ENCODE data around the gene WNT11. TPM values are rescaled to one million over a fixed set of nuclear protein-coding genes. Genes with fewer than 3 reads are reported as not detected.

WNT11 gene
- total RNA-seq, 1 experiment from 2014 or later: not detected

DNA sequence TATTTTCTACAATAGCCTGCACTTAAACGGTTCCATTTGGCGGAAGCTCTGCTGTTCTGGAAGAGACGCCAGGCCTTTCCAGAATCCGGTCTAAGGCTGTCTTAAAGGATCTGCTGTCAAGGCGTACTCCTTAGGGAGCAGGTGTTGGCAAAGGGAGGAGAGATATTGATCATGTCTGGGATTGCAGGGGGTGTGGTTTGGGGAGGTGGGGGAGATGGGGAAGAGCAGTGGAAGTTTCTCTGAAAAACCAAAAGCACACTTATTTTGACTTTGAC, 22.5 kb upstream of the WNT11 start:
- Histone ChIP-seq H3K4me2 (no peak overlapping the region), H2AFZ (no peak overlapping the region), H3K27ac (no peak overlapping the region), H3F3A (ENCODE audit: insufficient read depth, low read depth) (peaks cover 6% of the 10 kb centered on the region; the same call in 1 of the 2 replicates), H3K9me3 (ENCODE audit: insufficient read depth, low read depth) (no peaks in the 10 kb centered on the region), H4K20me1 (ENCODE audit: insufficient read depth) (no peaks in the 10 kb centered on the region), H3K9me2 (ENCODE audit: insufficient read depth) (no peaks in the 10 kb centered on the region), H3K4me3 (no peak overlapping the region), H3K36me3 (ENCODE audit: low read depth) (no peaks in the 10 kb centered on the region), H3K4me1 (replicated peaks; ENCODE audit: insufficient read depth) (peaks cover 5% of the 10 kb centered on the region; the same call in 1 of the 2 replicates), H3K27me3 (ENCODE audit: insufficient read depth, low read depth) (no peaks in the 10 kb centered on the region), H3K79me2 (ENCODE audit: low read depth) (no peaks in the 10 kb centered on the region)
- ChIA-PET POLR2A (ENCODE audit: unreplicated experiment) (no interaction called here), CTCF (no interaction called here)
- TF ChIP-seq, protein P1, sequence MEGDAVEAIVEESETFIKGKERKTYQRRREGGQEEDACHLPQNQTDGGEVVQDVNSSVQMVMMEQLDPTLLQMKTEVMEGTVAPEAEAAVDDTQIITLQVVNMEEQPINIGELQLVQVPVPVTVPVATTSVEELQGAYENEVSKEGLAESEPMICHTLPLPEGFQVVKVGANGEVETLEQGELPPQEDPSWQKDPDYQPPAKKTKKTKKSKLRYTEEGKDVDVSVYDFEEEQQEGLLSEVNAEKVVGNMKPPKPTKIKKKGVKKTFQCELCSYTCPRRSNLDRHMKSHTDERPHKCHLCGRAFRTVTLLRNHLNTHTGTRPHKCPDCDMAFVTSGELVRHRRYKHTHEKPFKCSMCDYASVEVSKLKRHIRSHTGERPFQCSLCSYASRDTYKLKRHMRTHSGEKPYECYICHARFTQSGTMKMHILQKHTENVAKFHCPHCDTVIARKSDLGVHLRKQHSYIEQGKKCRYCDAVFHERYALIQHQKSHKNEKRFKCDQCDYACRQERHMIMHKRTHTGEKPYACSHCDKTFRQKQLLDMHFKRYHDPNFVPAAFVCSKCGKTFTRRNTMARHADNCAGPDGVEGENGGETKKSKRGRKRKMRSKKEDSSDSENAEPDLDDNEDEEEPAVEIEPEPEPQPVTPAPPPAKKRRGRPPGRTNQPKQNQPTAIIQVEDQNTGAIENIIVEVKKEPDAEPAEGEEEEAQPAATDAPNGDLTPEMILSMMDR (conservative IDR thresholded peaks at IDR 0.05): no peak
- no peak for TF ChIP-seq EZH2 (IDR thresholded peaks at IDR 0.05; ENCODE audit: low read depth)
- intact Hi-C loops (cut with micrococcal nuclease; ENCODE audit: unreplicated experiment): no loop called here
- BruUV-seq (replicated peaks): no TSS peak
- DNase-seq: no peak

GRCh38 chr11:76228071-76228874, 22.0 kb upstream of the WNT11 start:
- H3K79me2 ChIP-seq (ENCODE audit: low read depth): no peaks in the 10 kb centered on the region
- H3K4me2 ChIP-seq: no peak overlapping the region
- intact Hi-C loops (cut with micrococcal nuclease; ENCODE audit: unreplicated experiment): no loop called here
- BruUV-seq (replicated peaks): no TSS peak
- H2AFZ ChIP-seq: no peak overlapping the region
- TF ChIP-seq EZH2 (IDR thresholded peaks at IDR 0.05; ENCODE audit: low read depth): no peak
- TF ChIP-seq, protein P1 (conservative IDR thresholded peaks at IDR 0.05): no peak
- no peaks in the 10 kb centered on the region for H3K9me3 ChIP-seq (ENCODE audit: insufficient read depth, low read depth)
- H3K27ac ChIP-seq: no peak overlapping the region
- no peak overlapping the region for H3K4me3 ChIP-seq
- H3K4me1 ChIP-seq (replicated peaks; ENCODE audit: insufficient read depth): no peaks in the 10 kb centered on the region
- H3K27me3 ChIP-seq (ENCODE audit: insufficient read depth, low read depth): no peaks in the 10 kb centered on the region
- H3K36me3 ChIP-seq (ENCODE audit: low read depth): no peaks in the 10 kb centered on the region
- ChIA-PET POLR2A (ENCODE audit: unreplicated experiment) (interaction anchor here (0.5 kb wide), 1 partner anchor 221 kb away, joined by 16 read pairs; no protein-coding TSS in a partner anchor), CTCF (no interaction called here)
- DNase-seq: no peak
- H4K20me1 ChIP-seq (ENCODE audit: insufficient read depth): no peaks in the 10 kb centered on the region
- peaks cover 2% of the 10 kb centered on the region; the same call in 1 of the 2 replicates for H3F3A ChIP-seq (ENCODE audit: insufficient read depth, low read depth)
- no peaks in the 10 kb centered on the region for H3K9me2 ChIP-seq (ENCODE audit: insufficient read depth)

- H3K27ac ChIP-seq: no peak overlapping the region
- H3K27me3 ChIP-seq (ENCODE audit: insufficient read depth, low read depth): no peaks in the 10 kb centered on the region
- H3K4me1 ChIP-seq (replicated peaks; ENCODE audit: insufficient read depth): no peaks in the 10 kb centered on the region
- no peaks in the 10 kb centered on the region for H3K79me2 ChIP-seq (ENCODE audit: low read depth)
- ChIA-PET CTCF (interaction anchor here (0.6 kb wide), 1 partner anchor 511 kb away, joined by 4 read pairs; no protein-coding TSS in a partner anchor), POLR2A (ENCODE audit: unreplicated experiment) (no interaction called here)
- H3K9me2 ChIP-seq (ENCODE audit: insufficient read depth): no peaks in the 10 kb centered on the region
- BruUV-seq (replicated peaks): no TSS peak
- no peaks in the 10 kb centered on the region for H3K36me3 ChIP-seq (ENCODE audit: low read depth)
- intact Hi-C loops (cut with micrococcal nuclease; ENCODE audit: unreplicated experiment): no loop called here
- H3K9me3 ChIP-seq (ENCODE audit: insufficient read depth, low read depth): no peaks in the 10 kb centered on the region
- TF ChIP-seq, protein P1 (conservative IDR thresholded peaks at IDR 0.05): no peak
- TF ChIP-seq EZH2 (IDR thresholded peaks at IDR 0.05; ENCODE audit: low read depth): no peak
- no peaks in the 10 kb centered on the region for H3F3A ChIP-seq (ENCODE audit: insufficient read depth, low read depth)
- no peak for DNase-seq
- no peaks in the 10 kb centered on the region for H4K20me1 ChIP-seq (ENCODE audit: insufficient read depth)
- H2AFZ ChIP-seq: no peak overlapping the region
- H3K4me2 ChIP-seq: no peak overlapping the region
- no peak overlapping the region for H3K4me3 ChIP-seq
Measured at GRCh38 chr11:76226626-76227025, 20.3 kb upstream of the WNT11 start.

All from PC-9 (cell line).